GM03348 (cell line): ENCODE results near the gene MFSD12.
A peak's percentile ranks its signal among the peaks of the same experiment; 100 is the strongest.

ENCODE experiments used
- DNase-seq: peaks from one replicate; pipeline ENCODE4 v3.0.0; 2012; ENCODE audit warnings: low spot score

MFSD12 gene

GRCh38 chr19:3557461-3558248 is at the start of gene MFSD12:
TSS of gene MFSD12 (minus strand) at chr19:3557586. CDS start at chr19:3557403, 183 bp downstream.
- peak; percentile 100 for DNase-seq

DNA sequence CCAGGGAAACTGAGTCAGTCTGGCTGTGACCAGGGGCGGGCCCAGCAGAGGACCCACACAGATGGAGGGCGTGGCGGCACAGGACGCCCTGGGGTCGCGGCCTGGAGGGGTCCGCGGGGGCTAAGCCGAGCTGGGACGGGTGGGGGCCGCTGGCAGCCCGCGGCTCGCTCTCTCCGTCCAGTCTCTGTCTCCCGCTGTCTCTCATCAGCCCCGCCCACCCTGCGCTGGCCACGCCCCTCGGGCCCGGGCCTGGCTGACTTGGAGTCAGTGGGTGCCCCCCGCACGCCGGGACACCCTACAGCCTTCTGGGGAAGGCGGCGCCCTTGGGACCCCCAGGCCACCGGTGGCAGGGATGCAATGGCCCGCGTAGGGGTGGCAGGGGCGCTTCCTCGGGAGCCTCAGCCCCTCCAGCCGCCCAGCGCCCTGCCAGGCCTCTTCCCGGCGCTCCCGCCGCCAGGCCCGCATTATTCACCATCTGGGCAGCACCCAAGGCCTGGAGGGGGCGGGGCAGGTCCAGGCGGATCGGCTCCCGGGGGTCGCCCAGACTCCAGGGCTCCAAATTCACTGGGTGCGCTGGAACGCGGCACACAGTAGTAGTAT is 49.4 kb upstream of the MFSD12 start, which contains the start of gene TBXA2R:
Gene TBXA2R (minus strand): TSS at position 186 of the 600 bp plus-strand sequence. CDS start 6,241 bp downstream, outside the sequence.
- peak; percentile 96 for DNase-seq

- DNase-seq: peak; percentile 54
These were observed 48.8 kb upstream of the MFSD12 start for GRCh38 chr19:3606174-3606689.

GRCh38 chr19:3605770-3606169 is 48.4 kb upstream of the MFSD12 start:
- DNase-seq: no peak

- DNase-seq: no peak
These were observed 48.0 kb upstream of the MFSD12 start for GRCh38 chr19:3605361-3605760.

DNA sequence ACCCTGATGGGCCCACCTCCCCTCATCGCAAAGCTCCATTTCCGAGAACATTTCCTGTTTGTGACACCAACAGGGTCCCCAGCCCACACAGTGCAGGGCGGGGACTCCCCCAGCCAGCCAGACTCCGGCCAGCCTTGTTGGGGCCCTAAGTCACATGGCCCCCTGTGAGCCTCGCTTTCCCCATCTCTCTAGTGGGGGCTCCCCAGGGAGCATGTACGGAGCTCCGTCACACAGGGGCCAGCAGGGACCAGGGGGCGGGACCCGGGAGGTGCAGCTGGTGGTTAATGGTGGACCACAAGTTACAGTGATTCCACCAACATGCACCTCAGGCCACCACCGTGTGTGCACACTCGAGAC is 47.6 kb upstream of the MFSD12 start:
- no peak for DNase-seq

GRCh38 chr19:3604227-3604986 is 47.0 kb upstream of the MFSD12 start:
- no peak for DNase-seq

- DNase-seq: no peak
These were observed 45.9 kb upstream of the MFSD12 start for GRCh38 chr19:3603121-3603811.

DNA sequence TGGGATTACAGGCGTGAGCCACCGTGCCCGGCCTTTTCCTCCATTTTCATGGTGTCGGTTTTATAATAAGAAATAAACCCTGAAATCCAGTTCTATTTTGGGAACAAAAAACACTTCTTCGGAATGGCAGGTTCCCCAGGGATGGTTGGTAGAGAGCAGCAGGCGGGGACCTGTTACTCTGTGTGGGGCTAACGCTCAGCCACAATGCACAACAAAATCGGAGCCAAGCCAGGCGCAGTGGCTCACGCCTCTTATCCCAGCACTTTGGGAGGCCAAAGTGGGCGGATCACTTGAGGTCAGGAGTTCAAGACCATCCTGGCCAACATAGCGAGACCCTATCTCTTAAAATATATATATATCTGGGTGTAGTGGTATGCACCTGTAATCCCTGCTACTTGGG is 43.6 kb upstream of the MFSD12 start:
- no peak for DNase-seq

GRCh38 chr19:3599776-3600187 is 42.4 kb upstream of the MFSD12 start:
- DNase-seq: no peak

GRCh38 chr19:3595521-3596061 is 38.2 kb upstream of the MFSD12 start:
- DNase-seq: no peak

DNA sequence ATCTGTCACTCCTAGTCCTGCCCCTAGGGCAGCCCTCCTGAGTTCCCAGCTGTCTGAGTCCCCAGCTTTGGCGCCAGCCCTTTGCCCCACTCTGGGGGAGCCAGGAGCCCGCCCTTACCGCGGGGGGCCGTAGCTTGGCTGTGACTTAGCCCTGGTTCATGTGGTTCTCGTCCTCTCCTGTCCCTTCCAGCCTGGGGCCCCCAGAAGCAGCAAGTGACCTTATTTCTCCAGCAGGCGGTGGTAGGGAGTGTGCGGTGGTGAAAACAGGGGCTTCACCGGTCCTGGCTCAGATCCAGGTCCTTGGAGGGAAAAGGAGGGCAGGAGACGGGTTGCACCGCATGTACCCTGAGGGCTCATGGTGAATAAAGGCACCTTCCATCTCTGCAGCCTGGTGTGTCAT is 35.8 kb upstream of the MFSD12 start:
- DNase-seq: no peak

DNA sequence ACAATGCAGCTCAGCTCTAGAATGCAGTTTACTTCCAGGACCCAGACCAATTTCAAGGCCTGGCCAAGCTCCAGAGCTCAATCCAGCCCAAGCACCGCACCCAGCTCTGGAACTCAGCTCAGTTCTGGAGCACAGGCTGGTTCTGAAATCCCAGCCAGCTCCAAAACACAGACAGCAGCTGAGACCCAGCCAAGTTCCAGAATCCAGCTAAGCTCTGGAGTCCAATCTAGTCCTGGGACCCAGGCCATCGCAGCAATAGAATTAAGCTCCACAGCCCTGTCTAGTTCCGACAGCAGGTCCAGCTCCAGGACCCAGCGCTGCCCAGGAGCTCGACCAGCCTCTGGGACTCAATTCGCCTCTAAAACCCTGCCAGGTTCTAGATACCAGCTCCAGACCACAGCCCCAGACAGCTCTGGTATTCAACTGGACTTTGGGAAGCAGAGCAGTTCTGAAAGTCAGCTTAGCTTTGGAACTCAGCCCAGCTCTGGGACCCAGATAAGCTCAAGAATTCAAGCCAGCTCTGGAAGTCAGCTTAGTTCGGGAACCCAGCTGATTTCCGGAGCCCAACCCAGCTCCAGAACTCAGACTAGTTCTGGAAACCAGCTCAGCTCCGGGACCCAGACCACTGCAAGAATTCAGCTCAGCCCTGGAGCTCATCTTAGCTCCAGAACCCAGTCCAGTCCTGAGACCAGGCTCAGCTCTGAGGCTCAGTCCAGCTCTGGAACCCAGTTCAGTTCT is 34.7 kb upstream of the MFSD12 start:
- no peak for DNase-seq

DNA sequence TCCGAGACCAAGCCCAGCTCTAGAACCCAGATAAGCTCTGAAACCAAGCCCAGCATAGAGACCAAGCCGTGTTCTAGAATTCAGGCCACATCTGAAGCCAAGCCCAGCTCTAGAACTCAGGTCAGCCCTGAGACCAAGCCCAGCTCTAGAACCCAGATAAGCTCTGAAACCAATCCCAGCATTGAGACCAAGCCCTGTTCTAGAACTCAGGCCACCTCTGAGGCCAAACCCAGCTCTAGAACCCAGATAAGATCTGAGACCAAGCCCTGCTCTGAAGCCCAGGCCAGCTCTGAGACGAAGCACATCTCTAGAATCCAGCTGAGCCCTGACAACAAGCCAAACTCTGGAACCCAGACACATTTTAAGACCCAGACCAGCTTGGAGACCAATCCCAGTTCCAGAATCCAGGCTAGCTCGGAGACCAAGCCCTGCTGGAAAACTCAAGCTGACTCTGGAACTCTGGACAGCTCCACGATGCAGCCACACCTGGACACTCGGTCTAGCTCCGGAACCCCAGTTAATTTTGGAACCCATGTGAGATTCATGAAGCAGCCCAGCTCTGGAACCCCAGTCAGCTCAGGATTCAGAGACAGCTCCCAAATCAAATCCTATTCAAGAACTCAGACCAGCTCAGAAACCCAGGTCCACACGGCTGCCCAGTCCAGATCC is 33.7 kb upstream of the MFSD12 start:
- DNase-seq: no peak

DNA sequence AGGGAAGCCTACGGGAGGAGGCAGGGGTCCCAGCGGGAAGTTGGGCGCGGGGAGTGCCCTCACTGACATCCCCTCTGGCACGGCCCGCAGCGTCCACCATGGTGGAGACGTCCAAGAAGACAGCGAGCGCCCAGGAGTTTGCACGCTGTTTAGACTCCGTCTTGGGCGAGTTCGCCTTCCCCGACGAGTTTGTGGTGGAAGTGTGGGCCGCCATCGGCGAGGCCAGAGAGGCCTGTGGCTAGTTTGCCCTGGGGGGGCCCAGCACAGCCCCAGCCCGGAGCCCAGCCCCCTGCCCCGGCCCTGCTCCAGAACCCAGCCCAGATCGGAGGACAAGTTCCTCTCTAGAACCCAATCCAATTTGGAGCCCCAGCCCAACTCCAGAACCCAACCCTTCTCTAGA is 32.6 kb upstream of the MFSD12 start:
- no peak for DNase-seq

DNA sequence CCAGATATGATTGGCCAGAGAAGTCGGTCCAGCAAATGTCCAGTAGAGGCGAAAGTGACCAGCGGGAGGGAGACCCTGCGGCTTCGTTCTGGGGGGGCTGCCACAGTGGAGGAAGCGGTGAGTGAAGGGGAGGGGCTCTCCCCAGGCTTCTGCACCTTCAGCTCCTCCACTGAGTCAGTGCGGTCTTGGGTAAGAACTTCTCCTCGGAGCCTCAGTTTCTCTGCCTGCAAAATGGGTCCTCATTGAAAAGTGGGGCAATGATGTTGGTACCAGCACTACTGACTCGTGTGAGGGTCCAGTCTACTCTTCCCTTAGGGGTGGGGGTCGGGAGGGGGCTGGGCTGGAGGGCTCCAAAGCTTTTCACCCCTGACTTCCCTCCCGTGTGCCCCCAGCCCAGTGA is 32.1 kb upstream of the MFSD12 start:
- no peak for DNase-seq

GRCh38 chr19:3586707-3587346 is 29.4 kb upstream of the MFSD12 start:
- DNase-seq: no peak

GRCh38 chr19:3586127-3586626 is 28.8 kb upstream of the MFSD12 start:
- DNase-seq: no peak

- no peak for DNase-seq
These were observed 28.1 kb upstream of the MFSD12 start, which contains the start of gene GIPC3 for GRCh38 chr19:3585301-3586126. TSS of gene GIPC3 (plus strand) at chr19:3585478. CDS start at chr19:3585598, 120 bp downstream.
